Measurements from ENCODE around the gene OLAH.

The OLAH gene

DNA sequence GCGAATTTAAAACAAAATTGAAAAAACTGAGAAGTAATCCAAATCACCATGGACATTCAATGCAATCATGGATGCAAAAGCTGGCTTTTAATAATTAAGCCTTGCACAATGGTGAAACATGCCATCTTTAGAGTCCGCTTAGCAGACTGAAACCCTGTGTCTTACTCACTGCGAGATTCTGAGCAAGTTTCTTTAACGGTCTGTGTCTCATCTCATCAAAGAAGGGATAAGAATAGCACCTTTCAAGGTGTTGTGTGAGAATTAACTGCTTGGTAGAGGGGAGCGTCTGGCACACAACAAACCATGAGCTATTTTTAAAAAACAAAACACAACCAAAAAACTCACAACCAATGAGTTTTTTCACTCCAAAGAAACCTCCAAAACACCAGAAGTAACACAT, 23.4 kb downstream of the OLAH start:
- Histone ChIP-seq H3K27ac (no peak overlapping the region), H3K4me3 (no peak overlapping the region)

GRCh38 chr10:15068802-15069201, 25.1 kb downstream of the OLAH start:
- Histone ChIP-seq H3K4me3 (no peak overlapping the region), H3K27ac (no peak overlapping the region)

DNA sequence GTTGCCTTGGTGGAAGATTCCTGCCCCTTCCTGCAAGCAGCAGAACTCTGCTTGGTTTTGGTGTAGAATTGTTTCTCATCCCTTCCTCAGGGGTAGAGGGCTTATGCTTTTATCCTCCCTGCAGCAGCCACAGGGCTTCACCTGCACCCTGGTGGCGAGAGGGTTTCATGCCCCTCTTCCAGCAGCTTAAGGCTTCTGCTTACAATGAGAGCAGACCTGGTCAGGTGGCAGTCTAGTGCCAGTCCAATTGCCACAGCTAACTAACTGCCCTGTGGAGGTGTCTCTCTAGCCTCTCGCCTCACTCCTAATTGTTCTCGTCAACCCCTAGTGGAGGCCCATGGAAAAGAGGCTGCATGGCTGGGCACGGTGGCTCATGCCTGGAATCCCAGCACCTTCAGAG, 25.5 kb downstream of the OLAH start:
- Histone ChIP-seq H3K27ac (no peak overlapping the region), H3K4me3 (no peak overlapping the region)

DNA sequence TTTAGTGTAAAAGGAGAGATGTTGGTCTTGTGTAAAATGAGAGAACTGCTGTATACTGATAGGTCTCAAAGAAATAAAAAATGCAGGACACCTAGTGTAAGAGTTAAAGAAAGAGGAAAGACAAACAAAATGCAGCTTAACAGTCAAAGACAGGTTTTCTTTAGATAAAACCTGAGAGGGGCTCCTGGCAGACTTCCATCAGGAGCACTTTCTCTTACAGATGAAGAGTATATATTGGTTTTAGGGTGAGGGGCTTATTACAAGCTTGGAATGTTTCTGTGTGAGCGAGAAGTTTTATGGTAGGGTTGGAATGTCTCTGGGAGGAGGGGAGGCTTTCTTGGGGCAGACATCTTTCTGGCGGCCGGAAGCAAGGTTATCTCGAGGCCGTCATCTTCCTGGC, 28.6 kb downstream of the OLAH start:
- no peak overlapping the region for H3K4me3 ChIP-seq

DNA sequence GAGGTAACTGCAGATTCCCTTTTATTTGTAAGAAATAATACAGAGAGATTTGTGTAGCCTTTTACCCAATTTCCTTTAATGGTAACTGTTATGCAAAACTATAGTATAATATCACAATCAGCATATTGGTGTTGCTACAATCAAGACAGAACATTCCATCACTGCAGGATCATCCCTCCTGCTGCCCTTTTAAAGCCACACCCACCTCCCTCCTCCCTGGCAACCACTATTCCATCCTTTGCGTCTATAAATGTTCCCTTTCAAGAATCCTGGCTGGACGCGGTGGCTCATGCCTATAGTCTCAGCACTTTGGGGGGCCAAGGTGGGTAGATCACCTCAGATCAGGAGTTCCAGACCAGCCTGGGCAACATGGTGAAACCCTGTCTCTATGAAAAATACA, 31.7 kb downstream of the OLAH start:
- Histone ChIP-seq H3K27ac (no peak overlapping the region), H3K4me3 (no peak overlapping the region)

More for the DNA sequence above, 28.6 kb downstream of the OLAH start:
- no peak overlapping the region for H3K27ac ChIP-seq

GRCh38 chr10:15083674-15084501, 40.1 kb downstream of the OLAH start:
- Histone ChIP-seq H3K27ac (peak overlapping the region in 2 of 21 experiments; percentile 23 to 37), H3K4me3 (peak overlapping the region; percentile 0 to 28 (median 17))

GRCh38 chr10:15084502-15084922, 40.8 kb downstream of the OLAH start:
- Histone ChIP-seq H3K4me3 (peak overlapping the region; percentile 0 to 28 (median 17)), H3K27ac (peak overlapping the region in 2 of 21 experiments; percentile 23 to 37)

- no peak within 1 kb of the TSS for H3K27ac ChIP-seq
- H3K4me3 ChIP-seq: peak within 1 kb of the TSS; percentile 33 to 58 (median 53)
Observed at GRCh38 chr10:15088428-15089261, 44.9 kb downstream of the OLAH start, which contains the start of gene ACBD7. ACBD7 (minus strand) TSS chr10:15088776; CDS start chr10:15088728, 48 bp downstream.

GRCh38 chr10:15091418-15091817, 47.7 kb downstream of the OLAH start:
- no peak overlapping the region for H3K27ac ChIP-seq
- no peak overlapping the region for H3K4me3 ChIP-seq

DNA sequence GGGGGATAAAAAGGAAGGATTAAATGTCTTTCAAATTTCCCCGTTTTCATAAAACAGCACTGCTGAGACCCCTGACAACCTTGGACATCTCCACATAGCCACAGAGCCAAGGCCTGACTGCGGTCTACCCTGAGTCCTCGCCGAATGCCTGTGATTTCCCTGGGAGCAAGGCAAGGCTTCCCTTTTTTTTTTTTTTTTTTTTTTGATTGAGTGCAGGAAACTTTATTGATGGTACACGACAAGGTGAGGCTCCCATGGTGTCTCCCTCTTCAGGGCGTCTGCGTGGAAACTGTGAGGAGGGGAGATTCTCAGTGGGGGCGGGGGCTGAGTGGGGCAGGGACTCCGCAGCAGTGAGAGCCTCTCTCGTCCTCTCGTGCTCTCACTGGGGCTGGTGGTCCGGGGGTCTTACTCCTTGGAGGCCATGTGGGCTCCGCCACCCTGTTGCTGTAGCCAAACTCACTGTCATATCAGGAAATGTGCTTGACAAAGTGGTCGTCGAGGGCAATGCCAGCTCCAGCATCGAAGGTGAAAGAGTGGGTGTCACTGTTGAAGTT, 49.2 kb downstream of the OLAH start:
- no peak overlapping the region for H3K27ac ChIP-seq
- H3K4me3 ChIP-seq: no peak overlapping the region

- peak overlapping the region in 20 of 21 experiments; percentile 90 to 99 (median 96) for H3K27ac ChIP-seq
Observed at GRCh38 chr10:15096661-15097010, 52.9 kb downstream of the OLAH start.

DNA sequence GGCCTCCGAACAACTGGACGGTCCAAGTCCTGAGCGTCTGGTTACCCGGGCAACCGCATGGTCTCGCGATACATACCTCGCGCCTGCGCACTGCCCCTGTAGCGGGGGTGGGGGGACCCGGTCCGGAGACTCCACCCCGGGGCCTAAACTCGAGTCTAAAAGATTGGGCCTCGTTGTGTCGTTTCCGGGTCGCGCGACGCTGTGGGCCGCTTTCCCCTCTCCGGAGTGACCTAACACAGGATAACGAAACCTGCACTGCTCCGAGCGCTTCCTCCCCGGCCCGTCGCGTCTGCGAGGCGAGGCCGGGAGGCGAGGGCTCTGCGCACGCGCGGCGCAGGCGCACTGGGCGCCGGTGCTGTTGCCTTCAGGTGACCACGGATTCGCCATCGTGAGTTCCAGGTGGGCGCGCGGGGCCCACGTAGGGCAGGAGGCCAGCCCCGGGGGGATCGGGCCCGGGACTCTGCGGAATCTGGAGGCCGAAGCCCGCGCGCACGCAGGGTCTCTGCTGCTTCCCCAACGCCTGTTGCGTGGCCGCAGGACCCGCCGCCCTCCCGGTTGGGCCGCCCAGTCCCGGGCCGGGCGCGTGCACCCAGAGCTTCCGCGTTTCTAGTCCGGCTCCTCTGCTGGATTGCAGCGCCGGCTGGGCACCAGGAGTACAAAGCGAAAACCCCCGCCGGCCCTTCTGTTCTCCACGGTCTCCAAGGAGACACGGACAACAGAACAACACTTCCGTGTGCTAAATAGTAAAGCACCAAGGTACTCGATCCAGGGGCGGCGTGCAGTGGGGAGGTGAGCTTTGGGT, 53.5 kb downstream of the OLAH start, which contains the start of gene RPP38:
Gene RPP38 (plus strand): TSS at position 345 of the 802 bp plus-strand sequence. CDS start 5,960 bp downstream, outside the sequence.
- peak within 1 kb of the TSS; percentile 76 to 96 (median 85) for H3K4me3 ChIP-seq
- peak within 1 kb of the TSS; percentile 65 to 99 (median 95) for H3K27ac ChIP-seq

More at GRCh38 chr10:15096661-15097010, 52.9 kb downstream of the OLAH start:
- peak overlapping the region; percentile 76 to 96 (median 85) for H3K4me3 ChIP-seq

DNA sequence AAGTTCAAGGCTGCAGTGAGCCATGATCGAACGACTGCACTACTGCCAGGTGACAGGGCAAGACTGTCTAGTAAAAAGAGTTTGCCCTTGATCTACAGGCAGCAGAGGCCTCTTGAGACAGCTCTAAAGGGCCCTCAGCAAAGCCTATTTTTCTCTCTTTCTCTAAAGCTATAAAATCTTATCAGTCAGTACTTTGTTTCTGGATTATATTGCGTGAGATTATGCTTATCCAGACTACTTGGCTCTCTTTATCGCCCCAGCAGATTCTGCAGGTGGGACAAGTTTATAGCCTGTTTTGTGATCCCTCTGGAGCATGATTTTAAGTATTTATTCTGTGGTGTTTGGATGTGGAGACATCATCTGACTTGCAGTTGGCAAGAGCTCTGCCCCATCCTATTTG, 56.1 kb downstream of the OLAH start:
- Histone ChIP-seq H3K27ac (peak overlapping the region in 1 of 21 experiments; percentile 15), H3K4me3 (no peak overlapping the region)

- H3K4me3 ChIP-seq: no peak overlapping the region
Observed at GRCh38 chr10:15103513-15103912, 59.8 kb downstream of the OLAH start.

DNA sequence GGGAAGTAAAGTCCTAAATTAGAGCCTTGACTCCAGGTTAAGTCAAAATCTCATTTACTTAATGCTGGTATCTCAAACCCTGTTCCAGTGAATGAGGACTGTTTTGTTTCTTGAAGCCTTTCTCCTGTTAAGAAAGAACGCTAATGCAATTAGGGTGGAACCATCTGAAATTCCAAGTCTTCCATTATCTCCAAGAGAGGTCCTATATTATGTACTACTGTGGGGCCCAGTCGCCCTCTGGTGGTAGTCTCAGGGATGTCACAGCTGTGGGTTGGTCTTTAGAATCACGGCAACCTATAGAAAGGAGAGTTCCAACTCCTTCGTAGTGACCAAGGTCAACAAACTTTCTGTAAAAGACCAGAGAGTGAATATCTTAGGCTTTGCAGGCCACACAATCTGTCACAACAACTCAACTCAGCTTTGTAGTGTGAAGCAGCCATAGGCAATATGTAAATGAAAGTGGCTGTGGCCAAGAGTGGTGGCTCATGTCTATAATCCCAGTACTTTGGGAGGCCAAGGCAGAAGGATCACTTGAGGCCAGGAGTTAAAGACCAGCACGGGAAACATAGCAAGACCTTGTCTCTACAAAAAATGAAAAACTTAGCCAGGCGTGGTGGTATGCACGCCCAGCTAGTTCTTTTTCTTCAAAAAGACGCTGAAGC, 62.7 kb downstream of the OLAH start:
- H3K27ac ChIP-seq: no peak overlapping the region
- H3K4me3 ChIP-seq: no peak overlapping the region

More at GRCh38 chr10:15103513-15103912, 59.8 kb downstream of the OLAH start:
- no peak overlapping the region for H3K27ac ChIP-seq

GRCh38 chr10:15112657-15113056, 68.9 kb downstream of the OLAH start:
- Histone ChIP-seq H3K4me3 (no peak overlapping the region), H3K27ac (no peak overlapping the region)

- H3K4me3 ChIP-seq: no peak overlapping the region
- H3K27ac ChIP-seq: no peak overlapping the region
Observed at GRCh38 chr10:15113766-15114165, 70.0 kb downstream of the OLAH start.

GRCh38 chr10:15116225-15116624, 72.5 kb downstream of the OLAH start:
- H3K4me3 ChIP-seq: no peak overlapping the region
- H3K27ac ChIP-seq: no peak overlapping the region

GRCh38 chr10:15118615-15119014, 74.9 kb downstream of the OLAH start:
- Histone ChIP-seq H3K4me3 (no peak overlapping the region), H3K27ac (no peak overlapping the region)
